Activated CD4-positive, alpha-beta T cell treated with anti-CD3 and anti-CD28 coated beads, Interleukin-2, amount 10 ng/mL, durations not matched to agents 24 days and 14 days (primary cell): ENCODE data around the gene LIME1. TPM values are rescaled to one million over a fixed set of nuclear protein-coding genes. Genes with fewer than 3 reads are reported as not detected.
"Not testable (repeated sequence)": the region's sequence is repeated elsewhere in the genome, so short reads cannot be mapped to it uniquely, and the experiment has no call there.

Experiments used
- DNase-seq: peaks from one replicate; pipeline ENCODE4 v3.0.0; 2022
- H3K27ac Mint-ChIP-seq: one replicate; pipeline ENCODE4 v1.8.0; 2022; ENCODE audit warnings: mild to moderate bottlenecking, mixed read lengths
- H3K27me3 Mint-ChIP-seq: one replicate; pipeline ENCODE4 v1.8.0; 2022; ENCODE audit warnings: mixed read lengths
- H3K36me3 Mint-ChIP-seq: one replicate; pipeline ENCODE4 v1.8.0; 2022; ENCODE audit warnings: low read depth, mild to moderate bottlenecking, mixed read lengths
- H3K4me1 Mint-ChIP-seq: one replicate; pipeline ENCODE4 v1.8.0; 2021; ENCODE audit warnings: mixed read lengths
- H3K4me3 Mint-ChIP-seq: one replicate; pipeline ENCODE4 v1.8.0; 2022; ENCODE audit warnings: mild to moderate bottlenecking, moderate library complexity, mixed read lengths
- H3K9me3 Mint-ChIP-seq: one replicate; pipeline ENCODE4 v1.8.0; 2021; ENCODE audit warnings: mixed read lengths
- intact Hi-C: fragments of 100-400 bp; cut with micrococcal nuclease; formaldehyde crosslinking; loops from one replicate; pipeline ENCODE4 v1.15.1; 2023
- total RNA-seq: library from RNA; stranded (reverse); gene quantifications from 2 replicates; pipeline ENCODE4 v1.2.3, GENCODE V29; 2022

Gene LIME1
- total RNA-seq, 1 donor from 2014 or later: 12.2 TPM

- Mint-ChIP-seq H3K27ac (no peak overlapping the region), H3K36me3 (no peaks in the 10 kb centered on the region), H3K4me3 (no peak overlapping the region), H3K27me3 (peaks cover 9% of the 10 kb centered on the region), H3K9me3 (no peaks in the 10 kb centered on the region), H3K4me1 (no peaks in the 10 kb centered on the region)
- DNase-seq: no peak
- intact Hi-C loops: no loop called here
Observed at GRCh38 chr20:63766695-63767426, 30.4 kb downstream of the LIME1 start.

GRCh38 chr20:63767456-63767855 is 31.0 kb downstream of the LIME1 start:
- Mint-ChIP-seq H3K36me3 (no peaks in the 10 kb centered on the region), H3K9me3 (no peaks in the 10 kb centered on the region), H3K4me3 (no peak overlapping the region), H3K27me3 (peaks cover 7% of the 10 kb centered on the region), H3K4me1 (no peaks in the 10 kb centered on the region), H3K27ac (no peak overlapping the region)
- DNase-seq: no peak
- intact Hi-C loops: no loop called here

- H3K4me3 Mint-ChIP-seq: no peak overlapping the region
- no peaks in the 10 kb centered on the region for H3K4me1 Mint-ChIP-seq
- no peak for DNase-seq
- intact Hi-C loops: no loop called here
- no peak overlapping the region for H3K27ac Mint-ChIP-seq
- H3K36me3 Mint-ChIP-seq: no peaks in the 10 kb centered on the region
- no peaks in the 10 kb centered on the region for H3K9me3 Mint-ChIP-seq
- peaks cover 6% of the 10 kb centered on the region for H3K27me3 Mint-ChIP-seq
Observed at GRCh38 chr20:63767886-63768285, 31.4 kb downstream of the LIME1 start.

GRCh38 chr20:63768591-63769515 is 32.4 kb downstream of the LIME1 start:
- DNase-seq: no peak
- H3K4me3 Mint-ChIP-seq: no peak overlapping the region
- no peaks in the 10 kb centered on the region for H3K9me3 Mint-ChIP-seq
- H3K27ac Mint-ChIP-seq: no peak overlapping the region
- H3K4me1 Mint-ChIP-seq: no peaks in the 10 kb centered on the region
- peaks cover 2% of the 10 kb centered on the region for H3K27me3 Mint-ChIP-seq
- intact Hi-C loops: no loop called here
- H3K36me3 Mint-ChIP-seq: no peaks in the 10 kb centered on the region

GRCh38 chr20:63769891-63770474 is 33.5 kb downstream of the LIME1 start:
- no peak for DNase-seq
- H3K4me1 Mint-ChIP-seq: no peaks in the 10 kb centered on the region
- H3K4me3 Mint-ChIP-seq: no peak overlapping the region
- no peak overlapping the region for H3K27ac Mint-ChIP-seq
- intact Hi-C loops: no loop called here
- H3K27me3 Mint-ChIP-seq: peaks cover 2% of the 10 kb centered on the region
- H3K36me3 Mint-ChIP-seq: no peaks in the 10 kb centered on the region
- no peaks in the 10 kb centered on the region for H3K9me3 Mint-ChIP-seq

GRCh38 chr20:63771046-63771707 is 34.7 kb downstream of the LIME1 start:
- no peaks in the 10 kb centered on the region for H3K9me3 Mint-ChIP-seq
- intact Hi-C loops: no loop called here
- H3K27me3 Mint-ChIP-seq: no peaks in the 10 kb centered on the region
- H3K4me3 Mint-ChIP-seq: no peak overlapping the region
- DNase-seq: no peak
- no peaks in the 10 kb centered on the region for H3K36me3 Mint-ChIP-seq
- no peak overlapping the region for H3K27ac Mint-ChIP-seq
- no peaks in the 10 kb centered on the region for H3K4me1 Mint-ChIP-seq

DNA sequence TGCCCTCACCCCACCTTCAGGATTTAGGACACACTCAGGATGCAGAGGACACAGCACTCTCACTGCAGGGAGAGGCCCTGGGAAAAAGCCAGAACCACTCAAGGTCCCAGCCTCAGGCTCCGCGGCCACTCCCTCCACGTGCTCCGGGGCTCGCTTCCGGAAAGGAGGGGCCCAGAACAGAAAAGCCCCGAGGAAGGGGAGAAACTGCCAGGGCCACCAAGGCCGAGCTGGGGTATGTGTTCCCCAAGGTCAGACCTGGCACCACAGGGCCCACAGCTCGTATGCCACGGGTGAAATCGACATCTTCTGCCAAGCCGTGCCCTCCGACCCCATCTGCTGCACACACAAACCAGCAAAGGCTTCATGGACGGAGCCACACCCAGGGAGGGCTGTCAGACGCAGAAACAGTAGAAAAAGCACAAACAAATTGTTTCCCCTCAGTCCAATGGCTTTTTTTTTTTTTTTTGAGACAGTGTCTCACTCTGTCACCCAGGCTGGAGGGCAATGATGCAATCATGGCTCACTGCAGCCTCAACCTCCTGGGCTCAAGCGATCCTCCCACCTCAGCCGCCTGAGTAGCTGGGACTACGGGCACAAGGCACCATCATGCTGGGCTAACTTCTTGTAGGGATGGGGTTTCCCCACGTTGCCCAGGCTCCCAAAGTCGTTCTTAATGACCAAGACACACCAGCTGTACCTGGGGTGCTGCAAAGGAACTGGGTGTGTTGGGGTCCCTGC is 36.5 kb downstream of the LIME1 start:
- H3K36me3 Mint-ChIP-seq: no peaks in the 10 kb centered on the region
- no peak overlapping the region for H3K27ac Mint-ChIP-seq
- no peak for DNase-seq
- H3K4me1 Mint-ChIP-seq: no peaks in the 10 kb centered on the region
- no peaks in the 10 kb centered on the region for H3K27me3 Mint-ChIP-seq
- H3K9me3 Mint-ChIP-seq: no peaks in the 10 kb centered on the region
- intact Hi-C loops: no loop called here
- no peak overlapping the region for H3K4me3 Mint-ChIP-seq

DNA sequence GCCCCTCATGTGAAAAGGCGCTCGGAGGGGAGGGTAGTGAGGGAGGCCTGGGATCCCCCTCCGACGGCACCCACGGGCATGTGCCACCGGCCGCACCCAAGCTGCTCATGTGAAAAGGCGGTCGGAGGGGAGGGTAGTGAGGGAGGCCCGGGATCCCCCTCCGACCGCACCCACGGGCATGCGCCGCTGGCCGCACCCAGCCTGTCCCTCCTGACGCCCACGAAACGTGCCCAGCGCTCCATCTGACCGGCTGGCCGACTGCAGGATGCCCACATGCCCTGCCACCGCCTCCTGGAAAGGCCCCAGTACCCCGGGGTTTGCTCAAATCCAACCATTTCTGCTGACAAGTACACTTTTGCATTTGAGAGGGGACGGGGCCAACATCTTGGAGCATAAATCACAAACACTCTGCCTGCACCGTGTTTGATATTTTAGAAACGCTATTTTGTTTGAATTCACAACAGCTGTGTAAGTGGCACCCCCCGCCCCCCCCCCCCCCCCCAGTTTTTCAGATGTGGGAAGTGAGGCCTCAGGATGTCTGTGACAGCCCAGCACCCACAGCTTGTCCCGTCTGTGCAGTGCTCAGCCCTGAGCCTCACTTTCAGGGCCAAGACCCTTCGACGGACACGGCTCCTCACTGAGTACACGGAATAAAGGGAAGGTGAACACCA is 37.2 kb downstream of the LIME1 start:
- Mint-ChIP-seq H3K4me1 (no peaks in the 10 kb centered on the region), H3K9me3 (no peaks in the 10 kb centered on the region), H3K4me3 (no peak overlapping the region), H3K27me3 (no peaks in the 10 kb centered on the region), H3K36me3 (no peaks in the 10 kb centered on the region), H3K27ac (no peak overlapping the region)
- no peak for DNase-seq
- intact Hi-C loops: no loop called here

DNA sequence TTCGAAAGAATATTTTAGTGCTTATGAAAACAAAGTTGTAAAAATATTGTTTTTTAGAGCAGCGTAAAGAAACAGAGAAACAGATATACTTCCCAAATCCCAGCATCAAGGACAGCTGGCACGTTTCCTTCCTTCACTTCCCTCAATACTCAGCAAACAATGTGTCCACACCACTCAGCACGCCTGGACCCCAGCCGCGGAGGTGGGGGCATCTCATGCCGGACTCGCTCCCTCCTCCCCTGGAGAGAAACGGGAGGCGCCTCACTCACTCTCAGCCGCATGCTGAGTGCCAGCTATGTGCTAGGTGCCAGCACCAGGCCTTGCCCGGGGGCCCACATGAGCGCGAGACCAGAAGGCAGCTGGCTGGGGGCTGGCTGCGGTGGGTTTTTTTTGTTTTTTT is 37.8 kb downstream of the LIME1 start:
- H3K27ac Mint-ChIP-seq: no peak overlapping the region
- H3K27me3 Mint-ChIP-seq: no peaks in the 10 kb centered on the region
- no peak for DNase-seq
- H3K4me1 Mint-ChIP-seq: no peaks in the 10 kb centered on the region
- no peaks in the 10 kb centered on the region for H3K9me3 Mint-ChIP-seq
- intact Hi-C loops: no loop called here
- H3K36me3 Mint-ChIP-seq: no peaks in the 10 kb centered on the region
- no peak overlapping the region for H3K4me3 Mint-ChIP-seq

GRCh38 chr20:63775096-63775978 is 38.9 kb downstream of the LIME1 start:
- H3K4me3 Mint-ChIP-seq: no peak overlapping the region
- intact Hi-C loops: no loop called here

DNA sequence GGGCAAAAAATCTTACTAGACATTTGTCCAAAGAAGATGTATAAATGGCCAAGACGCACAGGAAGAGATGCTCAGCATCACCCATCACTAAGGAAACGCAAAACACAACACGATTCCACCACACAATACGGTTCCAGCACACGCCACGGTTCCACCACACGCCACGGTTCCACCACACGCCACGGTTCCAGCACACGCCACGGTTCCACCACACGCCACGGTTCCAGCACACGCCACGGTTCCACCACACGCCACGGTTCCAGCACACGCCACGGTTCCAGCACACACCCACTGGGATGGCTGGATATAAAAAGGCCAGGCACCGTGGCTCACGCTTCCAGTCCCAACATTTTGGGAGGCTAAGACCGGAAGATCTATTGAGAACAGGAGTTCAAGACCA is 40.4 kb downstream of the LIME1 start:
- intact Hi-C loops, H3K27me3 Mint-ChIP-seq, H3K36me3 Mint-ChIP-seq, H3K4me1 Mint-ChIP-seq, H3K27ac Mint-ChIP-seq, H3K9me3 Mint-ChIP-seq, H3K4me3 Mint-ChIP-seq, DNase-seq: not testable (repeated sequence)

More at GRCh38 chr20:63775096-63775978, 38.9 kb downstream of the LIME1 start:
- H3K36me3 Mint-ChIP-seq: no peaks in the 10 kb centered on the region
- no peak overlapping the region for H3K27ac Mint-ChIP-seq
- H3K27me3 Mint-ChIP-seq: no peaks in the 10 kb centered on the region
- H3K9me3 Mint-ChIP-seq: no peaks in the 10 kb centered on the region
- no peaks in the 10 kb centered on the region for H3K4me1 Mint-ChIP-seq
- DNase-seq: peak; percentile 72

DNA sequence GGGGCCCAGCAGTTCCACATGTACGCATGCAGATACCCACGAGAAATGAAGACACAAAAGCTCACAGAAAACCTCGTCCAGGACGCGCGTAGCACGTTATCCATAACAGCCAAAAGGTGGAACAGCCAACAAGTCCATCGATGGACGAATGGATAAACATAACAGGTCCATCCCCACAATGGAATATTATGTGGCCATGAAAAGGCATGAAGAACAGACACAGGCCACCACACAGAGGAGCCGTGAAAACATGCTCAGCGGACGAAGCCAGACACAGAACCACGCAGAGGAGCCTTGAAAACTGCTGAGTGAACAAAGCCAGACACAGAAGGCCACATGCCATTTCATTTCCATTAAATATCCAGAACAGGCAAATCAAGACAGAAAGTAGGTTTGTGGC is 41.1 kb downstream of the LIME1 start:
- DNase-seq: no peak
- H3K4me3 Mint-ChIP-seq: no peak overlapping the region
- intact Hi-C loops: no loop called here
- no peaks in the 10 kb centered on the region for H3K27me3 Mint-ChIP-seq
- no peaks in the 10 kb centered on the region for H3K36me3 Mint-ChIP-seq
- peaks cover 6% of the 10 kb centered on the region for H3K4me1 Mint-ChIP-seq
- no peak overlapping the region for H3K27ac Mint-ChIP-seq
- no peaks in the 10 kb centered on the region for H3K9me3 Mint-ChIP-seq
